Fibroblast of lung (primary cell): Measurements from ENCODE around the gene DNAI2. TPM values are rescaled to one million over a fixed set of nuclear protein-coding genes. Genes with fewer than 3 reads are reported as not detected.
"Not testable (repeated sequence)": the region's sequence is repeated elsewhere in the genome, so short reads cannot be mapped to it uniquely, and the experiment has no call there.

Source experiments
- DNase-seq, 2 donors: peaks; one replicate each; pipeline versions ENCODE4 v3.0.0 to v3.0.0-alpha.2; 2010; ENCODE audit warnings: low read depth in 2 of 2
- H2AFZ ChIP-seq: 2 replicates; pipeline ENCODE4 v1.5.1; 2012; ENCODE audit warnings: low read length, control low read depth, inconsistent platforms
- H3K27ac ChIP-seq: 2 replicates; pipeline ENCODE4 v1.5.1; 2011; ENCODE audit warnings: low read length, control low read depth; ENCODE audit not compliant: insufficient read depth
- H3K27me3 ChIP-seq: 2 replicates; pipeline ENCODE4 v1.5.1; 2011; ENCODE audit warnings: mild to moderate bottlenecking, low read length; ENCODE audit not compliant: control insufficient read depth, insufficient read depth
- H3K36me3 ChIP-seq: 2 replicates; pipeline ENCODE4 v1.5.1; 2011; ENCODE audit warnings: low read length; ENCODE audit not compliant: control insufficient read depth, insufficient read depth
- H3K4me1 ChIP-seq: 2 replicates; pipeline ENCODE4 v1.5.1; 2011; ENCODE audit warnings: low read length; ENCODE audit not compliant: control insufficient read depth, insufficient read depth; ENCODE audit errors: extremely low read depth
- H3K4me2 ChIP-seq: 2 replicates; pipeline ENCODE4 v1.5.1; 2011; ENCODE audit warnings: low read length, control low read depth; ENCODE audit not compliant: insufficient read depth; ENCODE audit errors: extremely low read depth
- H3K4me3 ChIP-seq, 4 experiments: fragments of 200-600 bp in 1 of 4; sonication (generic) in 1 of 4; replicated peaks in 1 of 4; 2 replicates each; pipeline ENCODE4 v1.5.1; 2011 to 2016; ENCODE audit warnings: low read length in 4 of 4, low read depth in 3 of 4, mild to moderate bottlenecking in 3 of 4, control low read depth in 2 of 4, inconsistent platforms in 1 of 4, mixed read lengths in 1 of 4; ENCODE audit not compliant: insufficient read depth in 1 of 4; ENCODE audit errors: control extremely low read depth in 1 of 4
- H3K79me2 ChIP-seq: 2 replicates; pipeline ENCODE4 v1.5.1; 2012; ENCODE audit warnings: mild to moderate bottlenecking, low read length, inconsistent platforms; ENCODE audit not compliant: control insufficient read depth, insufficient read depth
- H3K9ac ChIP-seq: 2 replicates; pipeline ENCODE4 v1.5.1; 2011; ENCODE audit warnings: mild to moderate bottlenecking, low read length, control low read depth; ENCODE audit not compliant: insufficient read depth
- H3K9me3 ChIP-seq: 2 replicates; pipeline ENCODE4 v1.5.1; 2012; ENCODE audit warnings: low read depth, low read length; ENCODE audit not compliant: control insufficient read depth, insufficient read depth
- H4K20me1 ChIP-seq: 2 replicates; pipeline ENCODE4 v1.5.1; 2011; ENCODE audit warnings: low read length; ENCODE audit not compliant: control insufficient read depth, insufficient read depth; ENCODE audit errors: extremely low read depth
- EZH2 ChIP-seq: IDR thresholded peaks from 2 replicates; pipeline ENCODE4 v1.5.1; 2012; ENCODE audit warnings: low read length, control low read depth, mild to moderate bottlenecking; ENCODE audit errors: missing control alignments
- polyA plus RNA-seq, 2 donors: library from polyadenylated mRNA; depleted of rRNA in 1 of 2; stranded (reverse) in 1 of 2; unstranded in 1 of 2; fragments of >200 nt; gene quantifications; 2 replicates each; pipeline ENCODE4 v1.2.1, GENCODE V29; 2011 to 2012; ENCODE audit warnings: missing spikeins in 1 of 2
- total RNA-seq: library from RNA; depleted of rRNA; stranded (reverse); fragments of >200 nt; gene quantifications from 2 replicates; pipeline ENCODE4 v1.2.1, GENCODE V29; 2014
- TF ChIP-seq, protein P1 (sequence below), 2 donors: IDR thresholded peaks in 1 of 2; conservative IDR thresholded peaks in 1 of 2; 1 replicate in 1 of 2; 2 replicates in 1 of 2; pipeline ENCODE4 v1.5.1; 2011 to 2012; ENCODE audit warnings: low read length in 2 of 2, control low read depth in 1 of 2, inconsistent platforms in 1 of 2, low read depth in 1 of 2, mild to moderate bottlenecking in 1 of 2

The DNAI2 gene
- total and polyA plus RNA-seq, 2 donors (not counting 1 experiment from before 2014, with no cell fraction given), result not detected

DNA sequence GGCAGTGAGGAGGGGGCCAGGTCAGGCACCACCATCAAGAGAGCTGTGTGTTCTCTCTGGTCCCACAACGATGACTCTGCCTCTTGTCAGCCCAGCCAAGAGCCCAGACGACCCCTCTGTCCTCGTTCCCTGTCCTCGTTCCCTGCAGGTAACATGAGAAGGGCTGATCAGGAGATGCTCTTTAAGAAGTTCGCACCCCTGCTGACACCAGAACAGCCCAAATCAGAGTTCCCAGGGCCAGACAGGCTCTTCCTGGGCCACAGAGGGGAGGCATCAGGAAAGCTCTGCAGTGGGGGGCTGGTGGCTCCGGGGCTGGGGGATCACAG, 13.5 kb upstream of the DNAI2 start:
- no peaks in the 10 kb centered on the region for H3K4me1 ChIP-seq
- no peaks in the 10 kb centered on the region for H3K79me2 ChIP-seq
- H3K4me2 ChIP-seq, result no peak overlapping the region
- no peaks in the 10 kb centered on the region for H3K36me3 ChIP-seq
- DNase-seq, result no peak
- H3K4me3 ChIP-seq, result no peak overlapping the region
- H3K9me3 ChIP-seq, result no peaks in the 10 kb centered on the region
- no peak overlapping the region for H3K27ac ChIP-seq
- no peaks in the 10 kb centered on the region for H3K27me3 ChIP-seq
- no peak overlapping the region for H2AFZ ChIP-seq
- H3K9ac ChIP-seq, result no peak overlapping the region
- TF ChIP-seq, protein P1, sequence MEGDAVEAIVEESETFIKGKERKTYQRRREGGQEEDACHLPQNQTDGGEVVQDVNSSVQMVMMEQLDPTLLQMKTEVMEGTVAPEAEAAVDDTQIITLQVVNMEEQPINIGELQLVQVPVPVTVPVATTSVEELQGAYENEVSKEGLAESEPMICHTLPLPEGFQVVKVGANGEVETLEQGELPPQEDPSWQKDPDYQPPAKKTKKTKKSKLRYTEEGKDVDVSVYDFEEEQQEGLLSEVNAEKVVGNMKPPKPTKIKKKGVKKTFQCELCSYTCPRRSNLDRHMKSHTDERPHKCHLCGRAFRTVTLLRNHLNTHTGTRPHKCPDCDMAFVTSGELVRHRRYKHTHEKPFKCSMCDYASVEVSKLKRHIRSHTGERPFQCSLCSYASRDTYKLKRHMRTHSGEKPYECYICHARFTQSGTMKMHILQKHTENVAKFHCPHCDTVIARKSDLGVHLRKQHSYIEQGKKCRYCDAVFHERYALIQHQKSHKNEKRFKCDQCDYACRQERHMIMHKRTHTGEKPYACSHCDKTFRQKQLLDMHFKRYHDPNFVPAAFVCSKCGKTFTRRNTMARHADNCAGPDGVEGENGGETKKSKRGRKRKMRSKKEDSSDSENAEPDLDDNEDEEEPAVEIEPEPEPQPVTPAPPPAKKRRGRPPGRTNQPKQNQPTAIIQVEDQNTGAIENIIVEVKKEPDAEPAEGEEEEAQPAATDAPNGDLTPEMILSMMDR (conservative IDR thresholded peaks at IDR 0.05 in 1 of 2, IDR thresholded peaks at IDR 0.05 in 1 of 2; ENCODE audit: low read depth in 1 of 2, low read length in 2 of 2), result no peak
- TF ChIP-seq EZH2, result no peak
- no peaks in the 10 kb centered on the region for H4K20me1 ChIP-seq

DNA sequence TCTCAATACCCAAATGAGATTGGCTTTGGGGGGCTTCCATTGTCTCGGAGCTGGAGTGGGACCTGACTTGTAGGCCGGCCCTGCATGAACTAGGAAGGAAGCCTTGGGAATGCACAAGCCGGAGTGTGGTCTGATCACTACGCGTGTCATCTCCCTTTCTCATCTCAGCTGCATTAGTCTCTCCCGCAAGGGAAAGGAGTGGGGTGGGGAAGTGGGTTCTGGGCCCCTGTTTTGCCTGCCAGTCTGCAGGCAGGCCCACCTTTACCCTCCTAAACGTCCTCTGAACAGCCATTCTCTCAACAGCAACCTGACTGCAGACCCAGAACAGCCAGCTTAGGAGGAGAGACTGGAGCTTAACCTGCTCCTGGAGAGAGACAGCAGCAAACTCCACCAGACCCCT, 11.4 kb upstream of the DNAI2 start:
- Histone ChIP-seq H2AFZ (no peak overlapping the region), H3K9ac (no peak overlapping the region), H4K20me1 (no peaks in the 10 kb centered on the region), H3K27me3 (no peaks in the 10 kb centered on the region), H3K36me3 (no peaks in the 10 kb centered on the region), H3K9me3 (no peaks in the 10 kb centered on the region), H3K4me2 (no peak overlapping the region), H3K4me3 (no peak overlapping the region), H3K4me1 (no peaks in the 10 kb centered on the region), H3K27ac (no peak overlapping the region), H3K79me2 (no peaks in the 10 kb centered on the region)
- TF ChIP-seq EZH2, result no peak
- TF ChIP-seq, protein P1 (conservative IDR thresholded peaks at IDR 0.05 in 1 of 2, IDR thresholded peaks at IDR 0.05 in 1 of 2; ENCODE audit: low read depth in 1 of 2, low read length in 2 of 2), result no peak
- DNase-seq, result no peak

DNA sequence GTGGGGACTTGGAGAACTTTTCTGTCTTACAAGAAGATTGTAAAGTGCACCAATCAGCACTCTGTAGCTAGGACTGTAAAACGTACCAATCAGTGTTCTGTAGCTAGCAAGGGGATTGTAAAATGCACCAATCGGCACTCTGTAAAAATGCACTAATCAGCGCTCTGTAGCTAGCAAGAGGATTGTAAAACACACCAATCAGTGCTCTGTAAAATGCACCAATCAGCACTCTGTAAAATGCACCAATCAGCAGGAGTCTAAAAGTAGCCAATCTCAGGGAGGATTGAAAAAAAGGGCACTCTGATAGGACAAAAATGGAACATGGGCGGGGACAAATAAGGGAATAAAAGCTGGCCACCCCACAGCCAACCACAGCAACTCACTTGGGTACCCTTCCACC, 7.0 kb upstream of the DNAI2 start:
- not testable (repeated sequence) for H2AFZ ChIP-seq, H3K9ac ChIP-seq, H3K9me3 ChIP-seq, H3K4me3 ChIP-seq, H3K27ac ChIP-seq, DNase-seq, H3K4me1 ChIP-seq, H4K20me1 ChIP-seq, H3K79me2 ChIP-seq, H3K4me2 ChIP-seq, H3K36me3 ChIP-seq, H3K27me3 ChIP-seq

DNA sequence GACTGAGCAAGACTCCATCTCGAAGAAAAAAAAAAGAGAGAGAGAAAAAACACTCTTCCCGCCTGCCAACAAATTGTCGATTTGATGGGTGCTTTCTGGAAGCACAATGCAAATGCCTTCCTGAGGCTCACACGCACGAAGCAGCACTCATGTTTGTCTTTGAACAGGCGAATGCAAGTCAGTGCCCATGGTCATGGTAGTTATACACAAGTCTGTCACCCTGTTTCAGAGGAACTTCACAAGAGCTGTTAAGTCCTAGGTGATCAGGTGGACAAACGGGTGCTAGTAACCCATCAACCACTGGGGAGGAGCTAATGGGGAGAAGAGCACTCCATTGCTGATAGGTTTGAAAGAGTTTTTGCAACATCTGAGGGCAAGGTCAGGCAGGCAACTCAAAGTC, 6.5 kb upstream of the DNAI2 start:
- Histone ChIP-seq H3K9me3 (no peaks in the 10 kb centered on the region), H3K36me3 (no peaks in the 10 kb centered on the region), H3K79me2 (no peaks in the 10 kb centered on the region), H3K4me1 (no peaks in the 10 kb centered on the region), H3K4me2 (no peak overlapping the region), H3K4me3 (no peak overlapping the region), H3K27me3 (no peaks in the 10 kb centered on the region), H3K9ac (no peak overlapping the region), H2AFZ (no peak overlapping the region), H4K20me1 (no peaks in the 10 kb centered on the region), H3K27ac (no peak overlapping the region)
- DNase-seq, result no peak
- TF ChIP-seq, protein P1 (conservative IDR thresholded peaks at IDR 0.05 in 1 of 2, IDR thresholded peaks at IDR 0.05 in 1 of 2; ENCODE audit: low read depth in 1 of 2, low read length in 2 of 2), result no peak
- no peak for TF ChIP-seq EZH2
